Measurements from ENCODE around the gene ZC3H8. TPM values are rescaled to one million over a fixed set of nuclear protein-coding genes. Genes with fewer than 3 reads are reported as not detected.

The ZC3H8 gene
- polyA plus RNA-seq, 1 donor = 16.2 TPM

DNA sequence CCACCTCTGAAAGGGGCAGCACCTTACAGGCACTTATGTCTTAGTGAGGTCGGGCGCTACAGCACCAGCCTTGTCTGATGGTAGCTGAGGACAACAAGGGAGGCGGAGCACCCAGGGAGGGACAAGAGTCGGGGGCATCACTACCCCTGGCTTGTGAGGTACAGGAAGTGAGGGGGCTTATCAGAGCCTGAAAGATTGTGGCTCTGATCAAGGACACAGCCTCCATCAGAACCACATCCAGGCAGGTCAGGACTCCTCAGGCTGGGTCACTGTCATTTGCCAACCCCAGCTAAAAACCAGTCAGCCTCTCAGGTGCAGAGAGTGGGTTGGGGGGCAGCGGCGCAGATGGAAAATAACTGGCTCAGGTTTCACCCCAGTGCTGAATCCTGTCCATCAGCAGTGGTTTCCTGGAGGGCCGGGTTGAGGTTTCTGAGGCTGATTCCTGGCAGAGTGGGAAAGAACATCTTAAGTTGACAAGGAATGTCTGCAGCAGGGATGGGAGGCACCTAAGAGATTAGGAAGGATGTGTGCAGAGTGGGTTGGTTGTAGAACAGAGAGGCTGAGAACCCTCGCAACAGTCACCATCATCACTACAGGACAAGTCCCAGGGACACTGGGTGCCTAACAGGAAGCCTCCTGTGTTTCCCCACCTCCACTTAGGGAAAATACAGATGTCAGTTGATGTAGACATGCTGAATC is 71.4 kb downstream of the ZC3H8 start:
- Histone ChIP-seq H3K27me3 (ENCODE audit: control insufficient read depth, insufficient read depth, low read length) (peaks cover 27% of the 10 kb centered on the region), H3K27ac (ENCODE audit: low read length) (no peak overlapping the region), H3K9me3 (ENCODE audit: control insufficient read depth, low read depth, low read length) (peaks cover 10% of the 10 kb centered on the region), H3K36me3 (ENCODE audit: control insufficient read depth, insufficient read depth, low read length) (no peaks in the 10 kb centered on the region), H3K4me1 (ENCODE audit: control insufficient read depth, insufficient read depth, low read length) (no peaks in the 10 kb centered on the region), H3K4me3 (ENCODE audit: low read length) (no peak overlapping the region)
- no peak for DNase-seq
- no CpG with 5 or more reads among the region's 8 CpGs for WGBS (ENCODE audit: insufficient coverage, low lambda C conversion rate)

GRCh38 chr2:112182581-112183034 is 72.2 kb downstream of the ZC3H8 start:
- 80% methylated on average over 1 of the region's 17 CpGs for WGBS (ENCODE audit: insufficient coverage, low lambda C conversion rate)

GRCh38 chr2:112181571-112182290 is 73.1 kb downstream of the ZC3H8 start:
- Histone ChIP-seq H3K4me3 (ENCODE audit: low read length) (no peak overlapping the region), H3K9me3 (ENCODE audit: control insufficient read depth, low read depth, low read length) (peaks cover 3% of the 10 kb centered on the region), H3K4me1 (ENCODE audit: control insufficient read depth, insufficient read depth, low read length) (no peaks in the 10 kb centered on the region), H3K36me3 (ENCODE audit: control insufficient read depth, insufficient read depth, low read length) (no peaks in the 10 kb centered on the region), H3K27ac (ENCODE audit: low read length) (no peak overlapping the region), H3K27me3 (ENCODE audit: control insufficient read depth, insufficient read depth, low read length) (peaks cover 31% of the 10 kb centered on the region)
- no CpG with 5 or more reads among the region's 54 CpGs for WGBS (ENCODE audit: insufficient coverage, low lambda C conversion rate)
- peak; percentile 4 to 53 for DNase-seq

More at GRCh38 chr2:112182581-112183034, 72.2 kb downstream of the ZC3H8 start:
- Histone ChIP-seq H3K27ac (ENCODE audit: low read length) (no peak overlapping the region), H3K4me1 (ENCODE audit: control insufficient read depth, insufficient read depth, low read length) (no peaks in the 10 kb centered on the region), H3K9me3 (ENCODE audit: control insufficient read depth, low read depth, low read length) (peaks cover 10% of the 10 kb centered on the region), H3K27me3 (ENCODE audit: control insufficient read depth, insufficient read depth, low read length) (peaks cover 27% of the 10 kb centered on the region), H3K36me3 (ENCODE audit: control insufficient read depth, insufficient read depth, low read length) (no peaks in the 10 kb centered on the region), H3K4me3 (ENCODE audit: low read length) (no peak overlapping the region)
- DNase-seq = no peak

GRCh38 chr2:112175958-112176573 is 78.8 kb downstream of the ZC3H8 start:
- no peak for DNase-seq
- 100% methylated on average over 3 of the region's 7 CpGs for WGBS (ENCODE audit: insufficient coverage, low lambda C conversion rate)
- H3K36me3 ChIP-seq (ENCODE audit: control insufficient read depth, insufficient read depth, low read length) = no peaks in the 10 kb centered on the region

DNA sequence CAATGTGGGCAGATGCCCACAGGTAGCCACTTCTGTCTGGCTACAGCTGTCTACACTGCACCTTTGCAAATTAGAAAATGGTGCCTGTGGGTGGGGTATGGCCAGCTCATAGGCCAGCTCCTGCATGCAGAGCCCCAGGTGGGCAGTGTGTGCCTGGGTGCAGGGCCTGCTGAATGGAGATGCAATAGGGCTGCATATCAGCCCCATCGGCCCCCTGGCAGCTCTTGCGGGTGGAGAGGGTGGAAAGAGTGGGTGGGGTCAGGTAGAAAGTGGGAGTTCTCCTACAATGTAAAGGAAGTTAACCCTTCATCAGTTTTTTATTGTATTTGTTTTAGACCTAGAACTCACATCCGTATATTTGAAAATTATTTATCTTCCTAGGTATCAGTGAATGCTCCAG is 79.5 kb downstream of the ZC3H8 start:
- Histone ChIP-seq H3K4me1 (ENCODE audit: control insufficient read depth, insufficient read depth, low read length) (no peaks in the 10 kb centered on the region), H3K4me3 (ENCODE audit: low read length) (no peak overlapping the region), H3K9me3 (ENCODE audit: control insufficient read depth, low read depth, low read length) (no peaks in the 10 kb centered on the region), H3K27me3 (ENCODE audit: control insufficient read depth, insufficient read depth, low read length) (peaks cover 7% of the 10 kb centered on the region), H3K36me3 (ENCODE audit: control insufficient read depth, insufficient read depth, low read length) (no peaks in the 10 kb centered on the region), H3K27ac (ENCODE audit: low read length) (no peak overlapping the region)
- WGBS (ENCODE audit: insufficient coverage, low lambda C conversion rate) = no CpG with 5 or more reads among the region's 3 CpGs
- DNase-seq = no peak

More at GRCh38 chr2:112175958-112176573, 78.8 kb downstream of the ZC3H8 start:
- Histone ChIP-seq H3K4me1 (ENCODE audit: control insufficient read depth, insufficient read depth, low read length) (no peaks in the 10 kb centered on the region), H3K4me3 (ENCODE audit: low read length) (no peak overlapping the region), H3K27me3 (ENCODE audit: control insufficient read depth, insufficient read depth, low read length) (peaks cover 10% of the 10 kb centered on the region), H3K9me3 (ENCODE audit: control insufficient read depth, low read depth, low read length) (no peaks in the 10 kb centered on the region), H3K27ac (ENCODE audit: low read length) (no peak overlapping the region)

DNA sequence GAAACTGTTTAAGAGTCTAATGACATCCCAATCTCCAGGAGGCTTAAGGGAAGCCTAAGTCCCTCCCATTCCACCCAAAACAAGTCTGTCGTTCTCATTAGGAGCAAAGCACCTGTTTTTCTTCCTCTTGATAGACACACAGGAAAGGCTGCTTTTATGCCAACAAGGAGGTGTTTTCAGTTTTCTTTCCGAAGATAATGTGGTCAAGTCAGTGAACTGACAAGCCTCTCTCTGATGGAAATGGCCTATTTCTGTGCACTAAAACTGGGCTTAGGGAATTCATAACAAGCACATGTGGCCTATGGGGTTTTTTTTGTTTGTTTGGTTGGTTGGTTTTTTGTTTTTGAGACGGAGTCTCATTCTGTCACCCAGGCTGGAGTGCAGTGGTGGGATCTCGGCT is 80.5 kb downstream of the ZC3H8 start:
- 60% methylated on average over 1 of the region's 4 CpGs for WGBS (ENCODE audit: insufficient coverage, low lambda C conversion rate)
- H3K27me3 ChIP-seq (ENCODE audit: control insufficient read depth, insufficient read depth, low read length) = peaks cover 4% of the 10 kb centered on the region
- no peak overlapping the region for H3K27ac ChIP-seq (ENCODE audit: low read length)
- no peak for DNase-seq
- H3K9me3 ChIP-seq (ENCODE audit: control insufficient read depth, low read depth, low read length) = no peaks in the 10 kb centered on the region
- H3K36me3 ChIP-seq (ENCODE audit: control insufficient read depth, insufficient read depth, low read length) = no peaks in the 10 kb centered on the region
- H3K4me3 ChIP-seq (ENCODE audit: low read length) = no peak overlapping the region
- H3K4me1 ChIP-seq (ENCODE audit: control insufficient read depth, insufficient read depth, low read length) = no peaks in the 10 kb centered on the region

GRCh38 chr2:112173646-112174319 is 81.1 kb downstream of the ZC3H8 start:
- no peaks in the 10 kb centered on the region for H3K4me1 ChIP-seq (ENCODE audit: control insufficient read depth, insufficient read depth, low read length)
- no CpG with 5 or more reads among the region's 11 CpGs for WGBS (ENCODE audit: insufficient coverage, low lambda C conversion rate)
- H3K27ac ChIP-seq (ENCODE audit: low read length) = no peak overlapping the region
- H3K36me3 ChIP-seq (ENCODE audit: control insufficient read depth, insufficient read depth, low read length) = no peaks in the 10 kb centered on the region
- no peak for DNase-seq
- no peak overlapping the region for H3K4me3 ChIP-seq (ENCODE audit: low read length)
- peaks cover 4% of the 10 kb centered on the region for H3K27me3 ChIP-seq (ENCODE audit: control insufficient read depth, insufficient read depth, low read length)
- H3K9me3 ChIP-seq (ENCODE audit: control insufficient read depth, low read depth, low read length) = no peaks in the 10 kb centered on the region

DNA sequence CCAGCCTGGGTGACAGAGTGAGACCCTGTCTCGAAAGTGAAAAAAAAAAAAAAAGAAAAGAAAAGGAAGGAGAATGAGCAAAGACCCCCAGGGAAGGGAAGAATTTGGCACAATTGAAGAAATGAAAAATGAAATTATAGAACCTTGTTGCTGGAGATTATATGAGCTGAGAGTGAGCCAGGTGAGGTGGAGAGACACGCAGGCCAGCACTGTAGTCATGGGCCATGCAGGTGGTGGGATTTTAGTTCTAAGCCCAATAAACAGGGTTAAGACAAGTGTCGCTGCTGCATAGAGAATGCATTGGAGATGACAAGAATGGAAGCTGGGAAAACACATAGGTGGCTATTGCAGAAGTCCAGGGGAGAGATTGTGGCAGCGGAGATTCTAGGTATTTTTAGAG is 84.3 kb downstream of the ZC3H8 start:
- Histone ChIP-seq H3K27me3 (ENCODE audit: control insufficient read depth, insufficient read depth, low read length) (no peaks in the 10 kb centered on the region), H3K36me3 (ENCODE audit: control insufficient read depth, insufficient read depth, low read length) (no peaks in the 10 kb centered on the region), H3K4me3 (ENCODE audit: low read length) (no peak overlapping the region), H3K27ac (ENCODE audit: low read length) (no peak overlapping the region), H3K9me3 (ENCODE audit: control insufficient read depth, low read depth, low read length) (no peaks in the 10 kb centered on the region), H3K4me1 (ENCODE audit: control insufficient read depth, insufficient read depth, low read length) (no peaks in the 10 kb centered on the region)
- DNase-seq = no peak
- 90% methylated on average over 2 of the region's 4 CpGs for WGBS (ENCODE audit: insufficient coverage, low lambda C conversion rate)

DNA sequence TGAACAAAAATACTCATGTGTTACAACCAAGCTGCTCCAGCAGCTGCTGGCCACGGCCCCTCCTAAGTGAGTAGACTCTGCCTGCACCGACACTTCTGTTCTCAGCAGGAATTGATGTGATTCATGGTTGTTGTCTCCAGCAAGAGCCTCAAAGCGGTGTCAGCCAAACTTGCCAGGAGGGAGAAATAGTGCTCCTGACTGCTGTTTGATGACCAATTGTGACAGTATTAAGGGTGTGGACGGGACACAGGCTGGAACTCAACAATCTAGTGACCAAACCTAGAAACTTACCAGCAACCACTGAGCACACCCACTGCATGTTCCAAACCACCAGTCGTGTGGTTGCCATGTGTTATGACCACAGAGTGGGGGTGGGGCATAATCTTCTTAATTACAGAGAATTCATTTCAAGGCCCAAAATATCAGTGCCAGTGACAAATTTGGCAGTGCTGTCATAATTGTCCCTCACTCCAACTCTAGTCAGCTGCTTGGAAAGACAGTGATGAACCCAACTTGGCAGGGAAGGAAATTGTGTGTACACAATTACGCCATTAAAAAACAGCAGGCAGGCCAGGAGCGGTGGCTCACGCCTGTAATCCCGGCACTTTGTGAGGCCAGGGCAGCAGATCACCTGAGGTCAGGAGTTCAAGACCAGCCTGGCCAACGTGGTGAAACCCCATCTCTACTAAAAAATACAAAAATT is 86.3 kb downstream of the ZC3H8 start:
- H3K36me3 ChIP-seq (ENCODE audit: control insufficient read depth, insufficient read depth, low read length) = no peaks in the 10 kb centered on the region
- WGBS (ENCODE audit: insufficient coverage, low lambda C conversion rate) = no CpG with 5 or more reads among the region's 10 CpGs

More for the DNA sequence above, 86.3 kb downstream of the ZC3H8 start:
- no peak for DNase-seq
- no peaks in the 10 kb centered on the region for H3K27me3 ChIP-seq (ENCODE audit: control insufficient read depth, insufficient read depth, low read length)
- no peak overlapping the region for H3K27ac ChIP-seq (ENCODE audit: low read length)
- H3K4me3 ChIP-seq (ENCODE audit: low read length) = no peak overlapping the region
- no peaks in the 10 kb centered on the region for H3K9me3 ChIP-seq (ENCODE audit: control insufficient read depth, low read depth, low read length)
- H3K4me1 ChIP-seq (ENCODE audit: control insufficient read depth, insufficient read depth, low read length) = no peaks in the 10 kb centered on the region

Measured in large intestine (tissue), 3 donors.